ENCODE results near the gene CLCF1. TPM values are rescaled to one million over a fixed set of nuclear protein-coding genes. Genes with fewer than 3 reads are reported as not detected.

CLCF1 gene
- total and polyA plus RNA-seq, 2 of the 13 experiments (the other 11 are each of a cell fraction or from before 2014, with no cell fraction given), result 0.49 to 0.78 TPM

DNA sequence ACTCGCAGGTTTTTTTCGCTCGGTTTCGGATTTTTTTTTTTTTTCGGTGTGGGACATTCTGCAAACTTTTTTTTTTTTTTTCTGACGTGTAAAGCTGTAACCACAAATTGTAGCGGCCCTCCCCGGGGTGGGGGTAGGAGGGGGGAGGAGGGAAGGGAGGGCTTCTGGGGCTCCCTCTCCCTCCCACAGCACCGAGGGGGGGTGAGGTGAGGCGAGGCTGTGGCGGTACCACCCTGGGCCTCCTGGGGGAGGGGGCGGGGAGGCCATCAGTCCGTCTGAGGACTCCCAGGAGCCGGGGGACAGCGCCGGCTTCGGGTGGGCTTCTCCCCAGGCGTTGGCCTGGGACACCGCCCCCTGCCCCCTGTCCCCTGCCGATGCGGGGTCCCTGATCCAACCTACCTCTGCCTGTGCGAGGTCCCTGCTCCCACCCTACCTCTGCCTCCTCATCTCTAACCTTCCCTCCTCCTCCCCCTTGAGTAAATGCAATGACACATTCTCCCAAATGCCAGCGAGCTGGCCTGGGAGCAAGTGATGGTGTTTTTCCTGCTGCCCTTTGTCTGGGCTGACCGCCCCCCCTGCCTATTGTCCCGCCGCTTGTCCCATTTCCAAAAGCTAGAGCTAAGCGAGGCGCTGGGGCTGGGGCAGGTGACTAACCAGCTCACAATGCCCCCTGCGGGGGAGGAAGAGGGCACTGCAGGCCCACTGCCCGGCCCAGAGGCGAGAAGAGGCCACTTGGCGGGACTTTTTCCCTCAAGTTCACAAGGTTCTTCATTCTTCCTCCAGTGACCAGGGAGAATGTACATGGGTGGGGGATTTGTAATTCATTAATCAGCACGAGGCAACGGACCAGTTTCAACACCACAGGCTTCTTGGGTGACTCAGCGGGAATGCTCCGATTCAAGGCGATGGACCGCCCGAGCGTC lies 511 bp upstream of the CLCF1 start (continued):
- no peak for TF ChIP-seq ESRRA (CRISPR knock-in tag; IDR thresholded peaks at IDR 0.05; ENCODE audit: low read depth)
- peak; percentile 22; the same call in 1 of the 2 replicates for TF ChIP-seq TFDP2 (CRISPR knock-in tag; IDR thresholded peaks at IDR 0.05)
- no peak for TF ChIP-seq ZSCAN22 (CRISPR knock-in tag; IDR thresholded peaks at IDR 0.05)
- no peak for TF ChIP-seq SRF (IDR thresholded peaks at IDR 0.05; ENCODE audit: low read depth, low read length)
- TF ChIP-seq NFKB2 (CRISPR knock-in tag; IDR thresholded peaks at IDR 0.05; ENCODE audit: borderline replicate concordance), result peak; percentile 41; the same call in 1 of the 2 replicates
- TF ChIP-seq RBM39 (IDR thresholded peaks at IDR 0.05; ENCODE audit: low read depth, low read length, poor library complexity, severe bottlenecking), result peak; percentile 45
- TF ChIP-seq TEAD2 (CRISPR knock-in tag; IDR thresholded peaks at IDR 0.05), result no peak
- peak; percentile 87 for TF ChIP-seq NFE2L2 (IDR thresholded peaks at IDR 0.05; ENCODE audit: low read length)
- TF ChIP-seq, protein P1, sequence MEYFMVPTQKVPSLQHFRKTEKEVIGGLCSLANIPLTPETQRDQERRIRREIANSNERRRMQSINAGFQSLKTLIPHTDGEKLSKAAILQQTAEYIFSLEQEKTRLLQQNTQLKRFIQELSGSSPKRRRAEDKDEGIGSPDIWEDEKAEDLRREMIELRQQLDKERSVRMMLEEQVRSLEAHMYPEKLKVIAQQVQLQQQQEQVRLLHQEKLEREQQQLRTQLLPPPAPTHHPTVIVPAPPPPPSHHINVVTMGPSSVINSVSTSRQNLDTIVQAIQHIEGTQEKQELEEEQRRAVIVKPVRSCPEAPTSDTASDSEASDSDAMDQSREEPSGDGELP (IDR thresholded peaks at IDR 0.05; ENCODE audit: borderline replicate concordance, low read depth), result no peak; the same call in 1 of the 2 replicates
- TF ChIP-seq ZNF800 (CRISPR knock-in tag; IDR thresholded peaks at IDR 0.05), result no peak
- TF ChIP-seq NCOA1 (CRISPR knock-in tag; IDR thresholded peaks at IDR 0.05), result no peak
- TF ChIP-seq MAFK (conservative IDR thresholded peaks at IDR 0.05 in 1 of 2, IDR thresholded peaks at IDR 0.05 in 1 of 2; ENCODE audit: low read length in 2 of 2), result peak; percentile 34 to 52; a peak in 3 of 4 replicates
- TF ChIP-seq ZNF558 (CRISPR knock-in tag; IDR thresholded peaks at IDR 0.05; ENCODE audit: borderline replicate concordance), result no peak
- TF ChIP-seq MAFF (IDR thresholded peaks at IDR 0.05; ENCODE audit: low read depth, low read length), result peak; percentile 45
- no peak for TF ChIP-seq HMG20B (CRISPR knock-in tag; conservative IDR thresholded peaks at IDR 0.05)
- TF ChIP-seq PRMT3 (CRISPR knock-in tag; IDR thresholded peaks at IDR 0.05; ENCODE audit: borderline replicate concordance, low read depth), result no peak
- TF ChIP-seq KLF12 (CRISPR knock-in tag; IDR thresholded peaks at IDR 0.05; ENCODE audit: borderline replicate concordance), result no peak
- TF ChIP-seq, protein P2, sequence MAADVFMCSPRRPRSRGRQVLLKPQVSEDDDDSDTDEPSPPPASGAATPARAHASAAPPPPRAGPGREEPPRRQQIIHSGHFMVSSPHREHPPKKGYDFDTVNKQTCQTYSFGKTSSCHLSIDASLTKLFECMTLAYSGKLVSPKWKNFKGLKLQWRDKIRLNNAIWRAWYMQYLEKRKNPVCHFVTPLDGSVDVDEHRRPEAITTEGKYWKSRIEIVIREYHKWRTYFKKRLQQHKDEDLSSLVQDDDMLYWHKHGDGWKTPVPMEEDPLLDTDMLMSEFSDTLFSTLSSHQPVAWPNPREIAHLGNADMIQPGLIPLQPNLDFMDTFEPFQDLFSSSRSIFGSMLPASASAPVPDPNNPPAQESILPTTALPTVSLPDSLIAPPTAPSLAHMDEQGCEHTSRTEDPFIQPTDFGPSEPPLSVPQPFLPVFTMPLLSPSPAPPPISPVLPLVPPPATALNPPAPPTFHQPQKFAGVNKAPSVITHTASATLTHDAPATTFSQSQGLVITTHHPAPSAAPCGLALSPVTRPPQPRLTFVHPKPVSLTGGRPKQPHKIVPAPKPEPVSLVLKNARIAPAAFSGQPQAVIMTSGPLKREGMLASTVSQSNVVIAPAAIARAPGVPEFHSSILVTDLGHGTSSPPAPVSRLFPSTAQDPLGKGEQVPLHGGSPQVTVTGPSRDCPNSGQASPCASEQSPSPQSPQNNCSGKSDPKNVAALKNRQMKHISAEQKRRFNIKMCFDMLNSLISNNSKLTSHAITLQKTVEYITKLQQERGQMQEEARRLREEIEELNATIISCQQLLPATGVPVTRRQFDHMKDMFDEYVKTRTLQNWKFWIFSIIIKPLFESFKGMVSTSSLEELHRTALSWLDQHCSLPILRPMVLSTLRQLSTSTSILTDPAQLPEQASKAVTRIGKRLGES (CRISPR knock-in tag; IDR thresholded peaks at IDR 0.05; ENCODE audit: borderline replicate concordance), result no peak
- TF ChIP-seq, protein P3, sequence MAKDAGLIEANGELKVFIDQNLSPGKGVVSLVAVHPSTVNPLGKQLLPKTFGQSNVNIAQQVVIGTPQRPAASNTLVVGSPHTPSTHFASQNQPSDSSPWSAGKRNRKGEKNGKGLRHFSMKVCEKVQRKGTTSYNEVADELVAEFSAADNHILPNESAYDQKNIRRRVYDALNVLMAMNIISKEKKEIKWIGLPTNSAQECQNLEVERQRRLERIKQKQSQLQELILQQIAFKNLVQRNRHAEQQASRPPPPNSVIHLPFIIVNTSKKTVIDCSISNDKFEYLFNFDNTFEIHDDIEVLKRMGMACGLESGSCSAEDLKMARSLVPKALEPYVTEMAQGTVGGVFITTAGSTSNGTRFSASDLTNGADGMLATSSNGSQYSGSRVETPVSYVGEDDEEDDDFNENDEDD (CRISPR knock-in tag; IDR thresholded peaks at IDR 0.05; ENCODE audit: borderline replicate concordance), result peak; percentile 21; the same call in 1 of the 2 replicates
- no peak for TF ChIP-seq ARID2 (CRISPR knock-in tag; IDR thresholded peaks at IDR 0.05; ENCODE audit: borderline replicate concordance)

Measured in HepG2 (cell line).